NK-92 treated with Interleukin-12 subunit alpha and Interleukin-12 subunit beta, amount 100 ng/mL, for 24 hours (cell line): ENCODE results near the gene SLC43A3.

Experiments used
- DNase-seq: peaks from one replicate; lab custom pipeline; 2025; lab: John Stamatoyannopoulos, UW

SLC43A3 gene

GRCh38 chr11:57426929-57427726, at the start of gene SLC43A3:
Gene SLC43A3, minus strand, starts transcription at chr11:57427121. Its CDS starts 949 bp downstream, at chr11:57426172.
- peak; percentile 79 for DNase-seq

GRCh38 chr11:57476047-57476756, 49.3 kb upstream of the SLC43A3 start:
- DNase-seq, result no peak

GRCh38 chr11:57475671-57476046, 48.7 kb upstream of the SLC43A3 start:
- no peak for DNase-seq

GRCh38 chr11:57475191-57475590, 48.3 kb upstream of the SLC43A3 start:
- no peak for DNase-seq

GRCh38 chr11:57474803-57475115, 47.8 kb upstream of the SLC43A3 start:
- no peak for DNase-seq

- no peak for DNase-seq
Measured at GRCh38 chr11:57474017-57474802, 47.3 kb upstream of the SLC43A3 start.

GRCh38 chr11:57473285-57473841, 46.4 kb upstream of the SLC43A3 start:
- DNase-seq, result no peak

- DNase-seq, result no peak
Measured at GRCh38 chr11:57471496-57471895, 44.6 kb upstream of the SLC43A3 start.

GRCh38 chr11:57469268-57469667, 42.3 kb upstream of the SLC43A3 start:
- no peak for DNase-seq

- no peak for DNase-seq
Measured at GRCh38 chr11:57468276-57468675, 41.4 kb upstream of the SLC43A3 start.

- no peak for DNase-seq
Measured at GRCh38 chr11:57467508-57468157, 40.7 kb upstream of the SLC43A3 start.

GRCh38 chr11:57466680-57467079, 39.8 kb upstream of the SLC43A3 start:
- no peak for DNase-seq

GRCh38 chr11:57464539-57465181, 37.7 kb upstream of the SLC43A3 start:
- DNase-seq, result no peak

- no peak for DNase-seq
Measured at GRCh38 chr11:57463671-57464538, 37.0 kb upstream of the SLC43A3 start.

GRCh38 chr11:57462597-57462996, 35.7 kb upstream of the SLC43A3 start:
- no peak for DNase-seq

- DNase-seq, result no peak
Measured at GRCh38 chr11:57461841-57462489, 35.0 kb upstream of the SLC43A3 start.

- DNase-seq, result no peak
Measured at GRCh38 chr11:57460758-57461749, 34.1 kb upstream of the SLC43A3 start.

GRCh38 chr11:57460022-57460757, 33.3 kb upstream of the SLC43A3 start, which contains the start of gene RTN4RL2:
Gene RTN4RL2, plus strand, starts transcription at chr11:57460528. Its CDS starts 338 bp downstream, at chr11:57460866.
- no peak for DNase-seq
